HG03460 (cell line): Measurements from ENCODE around the gene PTCD3.

Experiments
- ATAC-seq: cut with Tn5 transposase; IDR thresholded peaks from one replicate; pipeline ENCODE4 v1.9.1; 2021; ENCODE audit not compliant: unreplicated experiment

PTCD3 gene

GRCh38 chr2:86105969-86106945 lies at the start of gene PTCD3:
Gene PTCD3 (plus strand): TSS chr2:86106235. CDS start chr2:86106248, 13 bp downstream.
- ATAC-seq: peak; percentile 85

DNA sequence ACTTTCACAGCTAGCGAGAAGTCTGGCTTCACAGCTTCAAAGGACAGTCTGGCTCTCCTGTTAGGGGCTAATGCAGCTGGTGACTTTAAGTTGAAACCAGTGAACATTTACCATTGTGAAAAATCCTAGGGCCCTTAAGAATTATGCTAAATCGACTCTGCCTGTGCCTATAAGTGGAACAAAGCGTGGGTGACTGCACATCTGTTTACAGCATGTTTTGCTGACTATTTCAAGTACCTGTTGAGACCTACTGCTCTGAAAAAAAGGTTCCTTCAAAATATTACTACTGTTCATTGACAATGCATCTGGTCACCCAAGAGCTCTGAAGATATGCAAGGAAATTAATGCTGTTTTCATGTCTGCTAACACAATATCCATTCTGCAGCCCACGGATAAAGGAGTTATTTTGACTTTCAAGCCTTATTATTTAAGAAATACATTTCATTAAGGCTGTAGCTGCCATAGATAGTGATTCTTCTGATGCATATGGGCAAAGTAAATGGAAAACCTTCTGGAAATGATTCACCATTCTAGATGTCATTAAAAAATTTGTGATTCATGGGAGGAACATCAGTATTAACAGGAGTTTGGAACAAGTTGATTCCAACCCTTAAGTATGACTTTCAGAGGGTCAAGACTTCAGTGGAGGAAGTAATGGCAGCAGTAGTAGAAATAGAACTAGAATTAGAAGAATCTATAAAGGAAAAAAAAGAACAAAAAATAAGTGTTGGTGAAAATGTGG lies 49.3 kb upstream of the PTCD3 start:
- no peak for ATAC-seq

DNA sequence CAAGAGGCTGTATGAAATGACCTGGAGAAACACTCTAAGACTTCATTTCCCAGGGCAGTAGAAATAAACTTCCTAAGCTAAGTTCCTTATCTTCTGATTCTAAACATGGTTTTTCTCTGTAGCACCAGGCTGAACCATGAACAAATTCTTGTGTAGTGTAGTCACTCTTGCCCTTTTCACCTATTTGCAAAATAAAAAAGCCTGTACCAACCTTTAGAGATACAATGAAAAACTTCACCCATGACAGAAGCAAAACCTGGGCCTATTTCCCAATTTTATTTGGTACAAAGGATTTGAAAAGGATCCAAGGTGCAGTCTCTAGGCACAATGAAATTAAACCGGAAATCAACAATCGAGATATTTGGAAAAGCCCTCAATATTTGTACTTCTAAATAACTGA lies 44.0 kb upstream of the PTCD3 start:
- ATAC-seq: no peak

GRCh38 chr2:86064006-86064405 lies 42.0 kb upstream of the PTCD3 start:
- no peak for ATAC-seq

GRCh38 chr2:86065512-86065911 lies 40.5 kb upstream of the PTCD3 start:
- no peak for ATAC-seq

GRCh38 chr2:86066007-86066578 lies 39.9 kb upstream of the PTCD3 start:
- ATAC-seq: no peak

DNA sequence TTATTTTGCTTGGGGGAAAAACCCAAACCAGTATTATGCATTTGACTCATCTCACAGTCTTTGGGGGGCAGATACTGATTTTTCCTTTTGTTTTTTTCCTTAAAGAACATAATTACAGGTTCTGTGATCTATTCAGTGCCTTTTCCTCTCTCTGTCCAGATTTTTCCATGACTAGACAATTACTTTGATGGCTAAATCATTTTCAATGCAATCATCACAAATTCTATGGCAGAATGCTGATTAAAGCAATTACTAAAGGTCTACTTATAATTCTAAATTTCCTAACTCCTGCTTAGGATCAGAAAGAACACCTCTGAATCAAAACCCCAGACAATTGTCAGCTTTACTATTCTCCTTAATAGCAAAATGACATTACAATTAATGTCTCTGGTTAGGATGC lies 39.1 kb upstream of the PTCD3 start:
- no peak for ATAC-seq

DNA sequence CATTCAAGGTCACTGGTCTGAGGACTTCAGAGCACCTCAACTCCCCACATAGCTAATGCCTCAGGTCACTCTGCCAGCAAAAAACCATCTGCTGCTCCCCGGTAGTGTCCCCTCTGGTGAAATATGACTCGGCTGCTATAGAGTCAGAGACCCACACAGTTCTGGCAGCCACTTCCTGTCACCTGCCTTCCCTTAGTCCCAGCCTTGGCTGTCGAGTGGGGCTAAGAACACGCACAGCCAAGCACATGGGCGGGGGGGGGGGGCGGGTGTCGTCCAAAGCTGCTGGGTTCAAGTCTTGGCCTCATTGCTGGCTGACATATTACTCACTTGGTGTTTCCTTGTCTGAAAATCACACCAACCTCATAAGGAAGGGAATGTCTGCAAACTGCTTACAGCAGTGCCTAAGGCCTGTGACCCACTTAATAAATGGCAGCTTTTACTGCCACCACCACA lies 37.9 kb upstream of the PTCD3 start:
- peak; percentile 57 for ATAC-seq

DNA sequence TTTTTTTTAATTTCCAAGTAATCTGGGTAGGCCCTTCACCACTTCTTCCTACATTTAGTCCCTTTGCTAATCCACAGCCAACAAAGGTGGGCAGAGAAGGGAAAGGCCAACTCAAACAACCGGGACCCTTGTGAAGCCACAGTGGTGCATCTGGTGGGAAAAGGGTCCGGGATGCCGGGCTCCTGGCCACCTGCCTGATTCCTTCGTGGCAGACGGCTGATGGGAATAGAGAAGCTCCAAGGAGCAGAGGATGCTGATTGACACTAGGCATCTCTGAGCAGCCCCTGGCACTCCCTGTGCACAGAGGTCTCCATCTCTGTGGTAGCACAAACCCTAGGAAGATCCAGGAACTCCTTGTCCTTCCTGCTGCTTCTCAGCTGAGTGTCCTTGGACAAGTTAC lies 37.4 kb upstream of the PTCD3 start:
- no peak for ATAC-seq

- ATAC-seq: no peak
Observed at GRCh38 chr2:86069091-86069685, 36.8 kb upstream of the PTCD3 start.

DNA sequence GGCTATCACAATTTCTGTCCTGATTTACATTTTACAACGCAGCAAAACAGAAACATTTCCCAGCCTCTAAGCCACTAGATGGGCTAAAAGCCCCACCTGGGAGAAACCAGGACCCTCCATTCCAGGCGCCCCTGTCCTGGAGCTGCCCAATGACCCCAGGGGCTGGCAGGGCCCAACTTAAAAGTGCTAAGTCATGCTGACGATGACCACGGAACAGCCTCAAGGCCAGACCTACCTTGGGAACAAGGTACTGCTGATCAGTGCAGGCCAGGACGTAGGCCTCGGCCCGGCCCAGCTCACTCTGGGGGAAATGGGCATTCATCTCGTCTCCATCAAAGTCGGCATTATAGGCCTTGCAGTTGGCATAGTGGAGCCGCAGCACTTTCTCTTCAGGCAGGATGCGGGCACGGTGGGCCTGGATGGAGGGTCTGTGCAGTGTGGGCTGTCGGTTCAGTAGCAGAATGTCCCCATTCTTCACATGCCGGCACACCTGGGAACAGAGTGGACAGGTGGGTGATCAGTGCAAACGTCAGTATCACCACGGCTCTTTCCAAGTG lies 36.2 kb upstream of the PTCD3 start:
- no peak for ATAC-seq

- no peak for ATAC-seq
Observed at GRCh38 chr2:86070868-86071267, 35.2 kb upstream of the PTCD3 start.

DNA sequence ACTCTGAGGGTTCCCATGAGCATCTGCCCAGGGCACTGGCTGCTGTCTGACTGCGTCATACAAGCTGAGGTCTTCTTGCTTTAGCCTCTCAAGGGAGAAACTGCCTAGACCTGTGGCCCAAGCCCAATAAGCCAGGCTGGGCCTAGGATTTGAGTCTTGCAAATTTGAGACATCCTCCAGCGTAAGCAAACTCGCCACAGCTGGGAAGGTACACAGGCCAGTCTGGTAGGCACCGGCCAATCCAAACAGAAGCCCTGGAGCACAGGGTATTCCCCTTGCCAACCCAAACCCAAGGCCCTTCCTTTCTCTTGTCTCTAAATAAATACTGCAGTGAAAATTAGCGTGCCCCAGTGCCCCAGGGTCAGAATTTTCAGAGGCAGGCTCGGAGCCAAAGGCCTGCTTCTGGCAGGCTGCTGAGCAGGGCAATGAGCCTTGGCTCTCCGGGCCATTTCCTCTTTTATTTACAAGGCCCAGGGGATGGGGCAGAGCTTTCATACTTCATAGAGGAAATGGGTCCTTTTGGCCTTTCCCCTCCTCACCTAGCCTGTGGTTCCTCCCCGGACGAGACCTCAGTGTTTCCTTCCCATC lies 33.7 kb upstream of the PTCD3 start:
- peak; percentile 73 for ATAC-seq

DNA sequence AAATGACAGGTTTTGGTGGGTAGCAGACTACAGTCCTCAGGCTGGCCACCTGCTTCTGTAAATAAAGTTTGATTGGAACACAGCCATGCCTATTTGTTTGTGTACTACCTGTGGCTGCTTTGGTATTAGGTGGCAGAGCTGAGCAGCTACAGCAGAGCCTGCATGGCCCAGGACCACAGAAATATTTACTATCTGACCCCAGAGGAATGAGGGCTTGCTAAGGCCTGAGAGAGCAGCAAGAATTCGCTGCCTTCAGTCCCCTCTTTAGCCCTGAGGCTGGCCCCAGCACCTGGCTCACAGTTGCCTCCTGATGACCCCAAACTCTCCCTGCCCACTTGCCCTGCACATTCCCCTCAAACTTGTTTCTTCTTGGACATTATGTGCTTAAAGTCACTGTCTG lies 32.8 kb upstream of the PTCD3 start:
- no peak for ATAC-seq

DNA sequence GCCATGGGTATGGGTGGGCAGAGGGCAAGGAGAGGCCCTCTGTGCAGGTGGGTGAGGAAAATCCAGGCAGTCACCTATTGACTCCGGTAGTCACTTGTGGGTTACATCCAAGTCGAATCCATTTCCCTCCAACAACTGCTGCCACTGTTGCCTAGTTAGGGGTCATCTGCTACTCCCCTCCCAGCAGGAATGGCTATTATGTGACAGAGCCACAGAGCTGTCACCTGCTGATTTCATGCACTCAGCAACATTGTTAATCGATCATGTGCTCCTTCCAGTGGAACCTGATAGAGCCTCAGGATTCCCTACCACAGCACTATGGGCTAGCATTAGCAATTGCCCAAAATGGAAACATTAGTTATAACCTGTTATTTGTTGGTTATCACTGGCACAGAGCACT lies 31.8 kb upstream of the PTCD3 start:
- no peak for ATAC-seq

GRCh38 chr2:86074811-86075210 lies 31.2 kb upstream of the PTCD3 start:
- ATAC-seq: no peak

- no peak for ATAC-seq
Observed at GRCh38 chr2:86075886-86076285, 30.1 kb upstream of the PTCD3 start.

GRCh38 chr2:86078774-86079545 lies 27.1 kb upstream of the PTCD3 start:
- ATAC-seq: no peak

- ATAC-seq: peak; percentile 69
Observed at GRCh38 chr2:86079981-86080911, 25.8 kb upstream of the PTCD3 start.
